IPS-18c (cell line): Measurements from ENCODE around the gene CFAP100.

Experiments
- H3K4me3 ChIP-seq: 2 replicates; pipeline ENCODE4 v1.7.0; 2013; ENCODE audit warnings: low read depth, mild to moderate bottlenecking, low read length, moderate library complexity; ENCODE audit not compliant: insufficient read depth
- H3K9me3 ChIP-seq: one replicate; pipeline ENCODE4 v1.6.1; 2013; ENCODE audit warnings: mild to moderate bottlenecking, low read length, moderate library complexity; ENCODE audit not compliant: control insufficient read depth, insufficient read depth

Gene CFAP100

DNA sequence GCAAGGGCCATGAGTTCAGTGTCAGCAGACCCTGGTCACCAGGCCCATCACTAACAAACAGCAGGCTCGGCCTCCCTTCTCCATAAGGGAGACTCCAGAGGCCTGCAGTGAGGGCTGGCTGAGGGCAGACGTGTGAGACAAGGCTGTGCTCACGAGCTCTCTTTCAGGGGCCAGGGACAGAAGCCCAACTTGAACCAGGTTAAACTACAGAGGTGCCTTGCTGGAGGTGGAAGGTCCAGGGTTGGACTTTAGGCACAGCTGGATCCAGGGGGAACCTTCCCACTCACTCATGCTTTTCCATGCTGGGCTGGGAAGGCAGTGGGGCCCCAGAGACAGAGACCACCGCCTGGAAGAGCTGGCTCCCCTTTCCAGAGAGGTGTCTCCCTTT, 19.0 kb downstream of the CFAP100 start:
- no peaks in the 10 kb centered on the region for H3K9me3 ChIP-seq

GRCh38 chr3:126414406-126414805, 19.7 kb downstream of the CFAP100 start:
- H3K4me3 ChIP-seq = no peak overlapping the region
- no peaks in the 10 kb centered on the region for H3K9me3 ChIP-seq

More for the DNA sequence above, 19.0 kb downstream of the CFAP100 start:
- no peak overlapping the region for H3K4me3 ChIP-seq

- Histone ChIP-seq H3K9me3 (no peaks in the 10 kb centered on the region), H3K4me3 (no peak overlapping the region)
These were observed 20.4 kb downstream of the CFAP100 start for GRCh38 chr3:126414961-126415660.

DNA sequence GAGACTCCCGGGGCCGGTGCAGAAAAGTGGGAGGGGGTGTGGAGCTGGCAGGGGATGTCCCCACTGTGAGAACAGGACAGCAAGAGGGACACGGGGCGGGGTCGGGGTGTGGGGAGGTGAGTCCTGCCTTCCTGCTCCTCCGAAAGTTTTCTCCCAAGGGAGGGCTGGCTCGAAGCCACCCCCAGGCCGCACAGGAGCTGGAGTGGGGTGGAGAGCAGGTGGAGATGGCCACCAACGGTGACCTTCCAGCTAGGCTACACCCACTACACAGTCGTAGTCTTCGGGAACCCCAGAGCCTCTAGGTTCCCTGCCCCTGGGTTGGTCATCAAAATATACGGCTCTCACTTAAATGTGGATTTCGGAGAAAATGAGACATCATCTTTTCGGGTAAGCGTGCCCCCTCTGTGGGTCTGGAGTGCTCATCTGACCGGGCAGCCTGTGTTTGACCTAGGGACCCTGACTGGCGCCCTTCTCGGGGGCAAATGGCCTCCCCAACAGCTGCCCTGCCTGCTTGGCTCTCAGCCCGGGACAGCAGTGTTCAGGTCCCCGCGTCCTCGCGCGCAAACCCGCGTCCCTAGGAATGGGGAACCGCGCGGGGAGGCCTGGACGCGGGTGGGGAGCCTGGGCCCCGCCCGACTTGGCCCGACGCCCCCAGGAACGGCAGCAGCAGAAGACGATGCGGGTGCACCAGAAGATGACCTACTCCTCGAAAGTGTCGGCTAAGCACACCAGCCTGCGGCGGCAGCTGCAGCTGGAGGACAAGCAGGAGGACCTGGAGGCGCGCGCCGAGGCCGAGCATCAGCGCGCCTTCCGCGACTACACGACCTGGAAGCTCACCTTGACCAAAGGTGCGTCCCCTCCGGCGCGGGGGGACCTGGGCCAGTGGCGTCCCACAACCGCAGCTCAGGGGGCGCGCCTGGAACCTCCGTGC, 21.2 kb downstream of the CFAP100 start:
- no peaks in the 10 kb centered on the region for H3K9me3 ChIP-seq

GRCh38 chr3:126416943-126417342, 22.2 kb downstream of the CFAP100 start:
- Histone ChIP-seq H3K4me3 (no peak overlapping the region), H3K9me3 (no peaks in the 10 kb centered on the region)

More for the DNA sequence above, 21.2 kb downstream of the CFAP100 start:
- H3K4me3 ChIP-seq = no peak overlapping the region

DNA sequence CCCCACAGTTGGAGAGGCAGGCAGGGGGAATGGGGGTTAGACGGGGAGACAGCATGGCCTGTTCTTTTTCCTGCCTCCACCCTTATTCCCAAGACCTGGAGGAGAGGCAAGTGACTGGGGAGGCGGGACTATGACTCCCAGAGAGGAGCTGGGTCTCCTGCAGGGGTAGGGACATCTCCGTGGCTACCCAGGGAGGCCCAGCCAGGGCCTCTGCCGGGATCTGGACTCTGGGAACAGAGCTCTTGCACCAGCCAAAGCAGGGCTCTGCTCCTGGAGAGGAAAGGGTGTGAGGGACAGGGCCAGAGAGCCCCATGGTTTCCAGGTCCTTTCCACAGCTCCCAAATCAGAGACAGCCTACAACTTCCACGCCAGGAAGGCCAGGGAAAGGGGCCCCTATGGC, 22.8 kb downstream of the CFAP100 start:
- Histone ChIP-seq H3K4me3 (no peak overlapping the region), H3K9me3 (no peaks in the 10 kb centered on the region)

GRCh38 chr3:126417981-126418530, 23.3 kb downstream of the CFAP100 start:
- Histone ChIP-seq H3K4me3 (no peak overlapping the region), H3K9me3 (no peaks in the 10 kb centered on the region)

- H3K9me3 ChIP-seq = no peaks in the 10 kb centered on the region
- H3K4me3 ChIP-seq = no peak overlapping the region
These were observed 24.0 kb downstream of the CFAP100 start for GRCh38 chr3:126418661-126419131.

DNA sequence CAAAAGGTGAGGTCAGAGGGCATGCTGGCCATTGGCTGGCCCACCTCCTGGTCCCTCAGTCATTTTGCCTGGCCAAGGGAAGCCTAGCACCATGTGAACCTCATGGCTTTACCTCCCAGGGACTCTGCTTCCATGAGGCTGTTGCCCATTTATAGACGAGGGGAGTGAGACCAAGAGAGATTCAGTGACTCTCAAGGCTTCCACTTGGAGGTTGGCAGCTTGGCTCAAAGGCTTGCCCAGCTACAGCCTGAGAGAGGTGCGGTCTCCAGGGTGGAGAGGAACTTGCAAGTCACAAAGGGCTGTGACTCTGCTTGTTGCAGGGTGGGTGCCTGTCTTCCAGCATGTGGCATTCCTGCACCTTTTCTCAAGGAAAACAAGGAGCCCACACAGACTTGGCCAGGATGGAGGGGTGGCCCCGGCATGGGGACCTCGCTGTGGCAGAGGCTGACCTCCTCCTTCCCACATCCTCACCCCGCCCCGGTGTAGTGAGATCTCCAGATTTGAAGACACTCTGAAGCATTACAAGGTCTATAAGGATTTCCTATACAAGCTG, 24.5 kb downstream of the CFAP100 start:
- H3K4me3 ChIP-seq = no peak overlapping the region
- H3K9me3 ChIP-seq = no peaks in the 10 kb centered on the region

GRCh38 chr3:126419886-126420786, 25.4 kb downstream of the CFAP100 start:
- Histone ChIP-seq H3K4me3 (no peak overlapping the region), H3K9me3 (no peaks in the 10 kb centered on the region)

DNA sequence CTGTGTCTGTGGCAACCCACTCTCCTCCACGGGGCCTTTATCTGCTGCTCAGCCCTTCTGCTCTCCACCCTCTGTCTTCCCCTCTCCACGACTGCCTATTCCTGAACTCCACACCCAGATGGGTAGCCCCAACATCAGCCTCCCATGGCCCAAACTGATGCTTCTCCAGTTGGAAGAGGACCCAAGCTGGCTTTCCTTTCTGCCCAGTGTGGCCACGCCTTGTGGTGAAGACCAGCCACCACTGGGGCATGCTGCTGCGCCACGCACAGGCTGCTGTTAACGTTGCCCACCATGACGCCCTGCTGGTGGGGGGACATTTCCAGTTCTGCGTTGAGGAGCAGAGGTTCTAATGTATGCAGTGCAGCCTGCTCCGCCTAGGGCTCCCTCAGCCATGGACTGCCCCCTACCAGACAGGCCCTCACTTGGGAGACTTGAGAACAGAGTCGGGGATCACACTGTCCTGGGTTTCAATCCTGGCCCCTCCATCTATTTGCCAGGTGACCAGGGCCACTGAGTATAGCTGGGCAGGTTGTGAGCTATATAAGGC, 26.9 kb downstream of the CFAP100 start:
- Histone ChIP-seq H3K9me3 (peaks cover 3% of the 10 kb centered on the region), H3K4me3 (no peak overlapping the region)

GRCh38 chr3:126422121-126422520, 27.4 kb downstream of the CFAP100 start:
- H3K4me3 ChIP-seq = no peak overlapping the region
- H3K9me3 ChIP-seq = peaks cover 3% of the 10 kb centered on the region

DNA sequence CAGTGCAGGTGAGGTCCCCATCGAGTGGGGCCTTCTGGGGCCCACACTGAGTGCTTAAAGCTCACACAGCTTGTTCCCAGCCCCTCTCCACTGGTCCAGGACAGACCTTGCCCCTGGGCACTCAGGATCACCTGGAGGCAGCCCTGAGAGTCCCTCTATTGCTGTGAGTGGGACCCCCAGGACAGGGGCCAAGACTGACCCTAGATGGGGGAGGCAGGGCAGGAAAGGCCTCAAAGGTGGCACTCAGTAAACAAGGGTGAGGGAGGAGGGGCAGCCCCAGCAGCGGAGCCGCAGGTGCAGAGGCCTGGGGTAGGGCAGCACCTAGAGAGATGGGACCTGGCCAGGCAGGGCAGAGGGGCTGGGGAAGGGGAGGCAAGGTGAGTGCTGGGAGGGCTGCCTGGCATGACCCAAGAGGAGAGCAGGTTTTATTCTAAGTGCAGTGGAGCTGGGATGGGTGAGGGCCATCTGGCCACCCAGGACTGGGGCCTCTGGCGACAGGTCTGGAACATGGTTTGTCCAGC, 27.9 kb downstream of the CFAP100 start:
- H3K4me3 ChIP-seq = no peak overlapping the region

GRCh38 chr3:126423191-126424038, 28.7 kb downstream of the CFAP100 start:
- peaks cover 3% of the 10 kb centered on the region for H3K9me3 ChIP-seq
- no peak overlapping the region for H3K4me3 ChIP-seq

More for the DNA sequence above, 27.9 kb downstream of the CFAP100 start:
- H3K9me3 ChIP-seq = peaks cover 3% of the 10 kb centered on the region

GRCh38 chr3:126424039-126424717, 29.5 kb downstream of the CFAP100 start:
- H3K9me3 ChIP-seq = peaks cover 3% of the 10 kb centered on the region
- H3K4me3 ChIP-seq = no peak overlapping the region
